SK-N-SH (cell line): ENCODE measurements around the gene MLC1. TPM values are rescaled to one million over a fixed set of nuclear protein-coding genes. Genes with fewer than 3 reads are reported as not detected.

Experiments used
- CTCF ChIA-PET: fragments of 300-600, 350-600 bp; formaldehyde crosslinking; extraction: SDS; loops from one replicate; lab custom pipeline; 2021; lab: Yijun Ruan, JAX
- POLR2A ChIA-PET: fragments of 350-600 bp; sonication (Branson Sonifier 250); formaldehyde crosslinking; extraction: SDS; loops from one replicate; lab custom pipeline; 2020; ENCODE audit warnings: antibody characterized with exemption, inconsistent platforms; lab: Yijun Ruan, JAX
- DNase-seq: peaks from one replicate; pipeline ENCODE4 v3.0.0; 2012
- H2AFZ ChIP-seq: fragments of 200-600 bp; sonication (generic); 2 replicates; pipeline ENCODE4 v1.8.1; 2016; ENCODE audit warnings: antibody characterized with exemption, mild to moderate bottlenecking, low read depth
- H3F3A ChIP-seq: fragments of 200-600 bp; sonication (generic); replicated peaks from 2 replicates; pipeline ENCODE3; 2016; ENCODE audit warnings: antibody characterized with exemption, mild to moderate bottlenecking; ENCODE audit not compliant: insufficient read depth
- H3K27ac ChIP-seq, 2 experiments: fragments of 200-500 bp in 1 of 2; fragments of 200-600 bp in 1 of 2; sonication (Bioruptor generic) in 1 of 2; sonication (generic), shearing (Covaris generic) in 1 of 2; 2 replicates each; pipeline versions ENCODE4 v1.5.1 to v1.6.1; 2014 to 2016; ENCODE audit warnings: low read depth in 2 of 2, inconsistent platforms in 1 of 2, low read length in 1 of 2, mild to moderate bottlenecking in 1 of 2, mixed read lengths in 1 of 2
- H3K27me3 ChIP-seq: fragments of 200-600 bp; sonication (generic), shearing (Covaris generic); 2 replicates; pipeline ENCODE4 v1.6.1; 2016; ENCODE audit warnings: mixed run types; ENCODE audit not compliant: insufficient read depth
- H3K36me3 ChIP-seq, 2 experiments: fragments of 200-500 bp in 1 of 2; fragments of 200-600 bp in 1 of 2; sonication (Bioruptor generic) in 1 of 2; sonication (generic) in 1 of 2; replicated peaks in 1 of 2; 2 replicates each; pipeline versions ENCODE3 to v1.5.1; 2014 to 2016; ENCODE audit warnings: low read length in 1 of 2, mild to moderate bottlenecking in 1 of 2; ENCODE audit not compliant: insufficient read depth in 2 of 2, control insufficient read depth in 1 of 2
- H3K4me1 ChIP-seq, 2 experiments: fragments of 200-500 bp in 1 of 2; fragments of 200-600 bp in 1 of 2; sonication (Bioruptor generic) in 1 of 2; sonication (generic), shearing (Covaris generic) in 1 of 2; 2 replicates each; pipeline versions ENCODE4 v1.5.1 to v1.6.1; 2014 to 2016; ENCODE audit warnings: low read depth in 1 of 2, low read length in 1 of 2, mixed run types in 1 of 2; ENCODE audit not compliant: insufficient read depth in 2 of 2, control insufficient read depth in 1 of 2
- H3K4me2 ChIP-seq: fragments of 200-600 bp; sonication (generic), shearing (Covaris generic); 2 replicates; pipeline ENCODE4 v1.6.1; 2017; ENCODE audit warnings: mixed run types
- H3K4me3 ChIP-seq, 2 experiments: fragments of 200-500 bp in 1 of 2; fragments of 200-600 bp in 1 of 2; sonication (Bioruptor generic) in 1 of 2; sonication (generic), shearing (Covaris generic) in 1 of 2; 2 replicates each; pipeline versions ENCODE4 v1.5.1 to v1.8.1; 2014 to 2016; ENCODE audit warnings: low read depth in 2 of 2, inconsistent platforms in 1 of 2, low read length in 1 of 2, mild to moderate bottlenecking in 1 of 2, mixed read lengths in 1 of 2, moderate library complexity in 1 of 2
- H3K79me2 ChIP-seq: fragments of 200-600 bp; sonication (generic); 2 replicates; pipeline ENCODE4 v1.8.1; 2017; ENCODE audit warnings: mild to moderate bottlenecking; ENCODE audit not compliant: insufficient read depth
- H3K9ac ChIP-seq: fragments of 200-600 bp; sonication (generic); 2 replicates; pipeline ENCODE4 v1.6.1; 2017; ENCODE audit warnings: mixed run types
- H3K9me2 ChIP-seq: fragments of 200-600 bp; sonication (generic); 2 replicates; pipeline ENCODE4 v1.6.1; 2017; ENCODE audit warnings: mixed run types
- H3K9me3 ChIP-seq: fragments of 200-600 bp; sonication (generic); 2 replicates; pipeline ENCODE4 v1.6.1; 2017; ENCODE audit warnings: mixed run types, mild to moderate bottlenecking, moderate library complexity
- H4K20me1 ChIP-seq: fragments of 200-600 bp; sonication (generic); 2 replicates; pipeline ENCODE4 v1.6.1; 2017; ENCODE audit warnings: mild to moderate bottlenecking, mixed run types; ENCODE audit not compliant: insufficient read depth
- CHD2 ChIP-seq: fragments of 150-350 bp; IDR thresholded peaks from 2 replicates; pipeline ENCODE4 v1.6.1; 2018; ENCODE audit warnings: low read length; ENCODE audit not compliant: partially characterized antibody
- ELF1 ChIP-seq: IDR thresholded peaks from 2 replicates; pipeline ENCODE4 v1.4.0; 2012
- FOXJ3 ChIP-seq: sonication (generic); formaldehyde crosslinking; IDR thresholded peaks from 2 replicates; pipeline ENCODE4 v1.5.1; 2020; ENCODE audit warnings: mild to moderate bottlenecking, missing genetic modification reagents
- MXI1 ChIP-seq: IDR thresholded peaks from 2 replicates; pipeline ENCODE4 v1.6.1; 2012; ENCODE audit warnings: mild to moderate bottlenecking, low read depth, low read length, improper control_type of control experiment
- RCOR1 ChIP-seq: fragments of 150-350 bp; IDR thresholded peaks from 2 replicates; pipeline ENCODE4 v1.6.1; 2017; ENCODE audit warnings: antibody characterized with exemption, low read length
- RFX5 ChIP-seq: IDR thresholded peaks from 2 replicates; pipeline ENCODE4 v1.6.1; 2012; ENCODE audit warnings: mild to moderate bottlenecking, improper control_type of control experiment, low read length
- SMC3 ChIP-seq: IDR thresholded peaks from 2 replicates; pipeline ENCODE4 v1.6.1; 2012; ENCODE audit warnings: low read depth, low read length, improper control_type of control experiment
- TCF12 ChIP-seq: IDR thresholded peaks from 2 replicates; pipeline ENCODE4 v1.4.0; 2012
- YY1 ChIP-seq: IDR thresholded peaks from 2 replicates; pipeline ENCODE4 v1.4.0; 2012; ENCODE audit warnings: low read depth, mild to moderate bottlenecking
- WGBS: methylation state at CpG from one replicate; pipeline ENCODE4 v1.1.6; 2017; ENCODE audit warnings: low lambda C conversion rate; 5-methylcytosine and 5-hydroxymethylcytosine counted together
- polyA plus RNA-seq, 3 experiments: library from polyadenylated mRNA; depleted of rRNA; stranded (reverse); fragments of >200 nt; gene quantifications; 2 replicates each; pipeline ENCODE4 v1.2.3, GENCODE V29; 2012
- TF ChIP-seq, protein P1 (sequence below): IDR thresholded peaks from 2 replicates; pipeline ENCODE4 v1.6.1; 2012; ENCODE audit warnings: mild to moderate bottlenecking, low read depth, low read length, moderate library complexity
- TF ChIP-seq, protein P2 (sequence below): fragments of 150-350 bp; IDR thresholded peaks from 2 replicates; pipeline ENCODE4 v1.6.1; 2016; ENCODE audit warnings: mild to moderate bottlenecking, low read depth, low read length
- TF ChIP-seq, protein P3 (sequence below): IDR thresholded peaks from 2 replicates; pipeline ENCODE4 v1.4.0; 2012; ENCODE audit warnings: low read depth, borderline replicate concordance
- TF ChIP-seq, protein P4 (sequence below): IDR thresholded peaks from 2 replicates; pipeline ENCODE4 v1.4.0; 2012; ENCODE audit warnings: low read depth

MLC1 gene
- polyA plus RNA-seq, 1 of the 3 experiments (the other 2 are of a cell fraction): not detected

DNA sequence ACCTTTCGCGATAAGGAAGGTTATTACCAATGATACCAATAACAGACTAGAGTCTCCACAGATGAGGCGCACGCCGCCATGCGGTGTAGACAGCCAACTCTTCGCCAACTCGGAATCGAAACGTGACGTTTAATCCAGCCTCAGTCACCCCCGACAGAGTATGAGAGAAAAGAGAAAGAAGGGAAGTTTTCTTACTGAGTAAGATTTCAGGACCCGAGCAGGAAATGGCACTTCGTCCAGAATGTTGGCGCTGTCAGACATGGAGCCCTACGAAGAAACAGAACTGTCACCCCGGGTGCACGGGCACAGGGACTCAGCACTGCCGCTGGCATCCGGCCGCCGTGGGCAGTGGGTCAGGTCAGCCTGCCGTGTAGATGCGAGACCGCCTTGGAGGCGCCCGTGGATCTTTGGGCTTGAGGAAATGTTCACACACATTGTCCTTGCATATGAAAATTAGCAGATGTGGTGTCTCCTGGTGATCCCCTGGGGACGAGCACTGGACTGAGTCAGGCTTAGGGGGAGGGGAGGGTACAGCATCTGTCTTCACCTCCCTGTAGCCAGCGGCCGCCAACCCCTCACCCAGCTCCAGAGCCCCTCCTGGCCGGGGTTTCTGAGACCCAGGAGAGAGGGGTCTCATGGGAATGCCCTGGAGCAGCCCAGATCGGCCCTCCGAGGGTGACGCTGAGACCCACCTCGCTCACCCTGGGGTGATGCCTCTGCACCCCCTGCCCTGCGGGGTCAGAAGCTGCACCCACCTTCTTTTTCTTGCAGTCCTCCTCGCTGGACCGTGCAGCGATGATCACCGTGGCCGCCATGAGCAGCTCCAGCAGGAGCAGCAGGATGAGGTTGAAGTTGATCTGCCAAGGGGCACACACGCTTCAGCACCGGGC, 8.3 kb downstream of the MLC1 start:
- 91% methylated on average over 19 of the region's 43 CpGs for WGBS
- Histone ChIP-seq H3K9ac (no peak overlapping the region), H3K27me3 (no peaks in the 10 kb centered on the region; the same call in 1 of the 2 replicates), H3K4me1 (no peaks in the 10 kb centered on the region; a peak in 1 of 4 replicates), H4K20me1 (no peaks in the 10 kb centered on the region), H2AFZ (no peak overlapping the region), H3K79me2 (no peaks in the 10 kb centered on the region), H3K9me3 (no peaks in the 10 kb centered on the region), H3F3A (no peaks in the 10 kb centered on the region), H3K4me3 (no peak overlapping the region), H3K27ac (no peak overlapping the region), H3K9me2 (no peaks in the 10 kb centered on the region), H3K36me3 (no peaks in the 10 kb centered on the region), H3K4me2 (no peak overlapping the region)
- ChIA-PET POLR2A (no interaction called here), CTCF (no interaction called here)
- TF ChIP-seq, protein P1, sequence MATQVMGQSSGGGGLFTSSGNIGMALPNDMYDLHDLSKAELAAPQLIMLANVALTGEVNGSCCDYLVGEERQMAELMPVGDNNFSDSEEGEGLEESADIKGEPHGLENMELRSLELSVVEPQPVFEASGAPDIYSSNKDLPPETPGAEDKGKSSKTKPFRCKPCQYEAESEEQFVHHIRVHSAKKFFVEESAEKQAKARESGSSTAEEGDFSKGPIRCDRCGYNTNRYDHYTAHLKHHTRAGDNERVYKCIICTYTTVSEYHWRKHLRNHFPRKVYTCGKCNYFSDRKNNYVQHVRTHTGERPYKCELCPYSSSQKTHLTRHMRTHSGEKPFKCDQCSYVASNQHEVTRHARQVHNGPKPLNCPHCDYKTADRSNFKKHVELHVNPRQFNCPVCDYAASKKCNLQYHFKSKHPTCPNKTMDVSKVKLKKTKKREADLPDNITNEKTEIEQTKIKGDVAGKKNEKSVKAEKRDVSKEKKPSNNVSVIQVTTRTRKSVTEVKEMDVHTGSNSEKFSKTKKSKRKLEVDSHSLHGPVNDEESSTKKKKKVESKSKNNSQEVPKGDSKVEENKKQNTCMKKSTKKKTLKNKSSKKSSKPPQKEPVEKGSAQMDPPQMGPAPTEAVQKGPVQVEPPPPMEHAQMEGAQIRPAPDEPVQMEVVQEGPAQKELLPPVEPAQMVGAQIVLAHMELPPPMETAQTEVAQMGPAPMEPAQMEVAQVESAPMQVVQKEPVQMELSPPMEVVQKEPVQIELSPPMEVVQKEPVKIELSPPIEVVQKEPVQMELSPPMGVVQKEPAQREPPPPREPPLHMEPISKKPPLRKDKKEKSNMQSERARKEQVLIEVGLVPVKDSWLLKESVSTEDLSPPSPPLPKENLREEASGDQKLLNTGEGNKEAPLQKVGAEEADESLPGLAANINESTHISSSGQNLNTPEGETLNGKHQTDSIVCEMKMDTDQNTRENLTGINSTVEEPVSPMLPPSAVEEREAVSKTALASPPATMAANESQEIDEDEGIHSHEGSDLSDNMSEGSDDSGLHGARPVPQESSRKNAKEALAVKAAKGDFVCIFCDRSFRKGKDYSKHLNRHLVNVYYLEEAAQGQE: no peak
- no peak for TF ChIP-seq FOXJ3
- TF ChIP-seq TCF12: no peak
- TF ChIP-seq RCOR1: no peak
- TF ChIP-seq, protein P2, sequence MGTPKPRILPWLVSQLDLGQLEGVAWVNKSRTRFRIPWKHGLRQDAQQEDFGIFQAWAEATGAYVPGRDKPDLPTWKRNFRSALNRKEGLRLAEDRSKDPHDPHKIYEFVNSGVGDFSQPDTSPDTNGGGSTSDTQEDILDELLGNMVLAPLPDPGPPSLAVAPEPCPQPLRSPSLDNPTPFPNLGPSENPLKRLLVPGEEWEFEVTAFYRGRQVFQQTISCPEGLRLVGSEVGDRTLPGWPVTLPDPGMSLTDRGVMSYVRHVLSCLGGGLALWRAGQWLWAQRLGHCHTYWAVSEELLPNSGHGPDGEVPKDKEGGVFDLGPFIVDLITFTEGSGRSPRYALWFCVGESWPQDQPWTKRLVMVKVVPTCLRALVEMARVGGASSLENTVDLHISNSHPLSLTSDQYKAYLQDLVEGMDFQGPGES: no peak
- no peak for TF ChIP-seq ELF1
- no peak for TF ChIP-seq RFX5
- TF ChIP-seq MXI1: no peak
- no peak for TF ChIP-seq SMC3
- no peak for TF ChIP-seq CHD2
- TF ChIP-seq, protein P3, sequence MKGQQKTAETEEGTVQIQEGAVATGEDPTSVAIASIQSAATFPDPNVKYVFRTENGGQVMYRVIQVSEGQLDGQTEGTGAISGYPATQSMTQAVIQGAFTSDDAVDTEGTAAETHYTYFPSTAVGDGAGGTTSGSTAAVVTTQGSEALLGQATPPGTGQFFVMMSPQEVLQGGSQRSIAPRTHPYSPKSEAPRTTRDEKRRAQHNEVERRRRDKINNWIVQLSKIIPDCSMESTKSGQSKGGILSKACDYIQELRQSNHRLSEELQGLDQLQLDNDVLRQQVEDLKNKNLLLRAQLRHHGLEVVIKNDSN: no peak
- TF ChIP-seq, protein P4, sequence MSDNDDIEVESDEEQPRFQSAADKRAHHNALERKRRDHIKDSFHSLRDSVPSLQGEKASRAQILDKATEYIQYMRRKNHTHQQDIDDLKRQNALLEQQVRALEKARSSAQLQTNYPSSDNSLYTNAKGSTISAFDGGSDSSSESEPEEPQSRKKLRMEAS: no peak
- TF ChIP-seq YY1: no peak
- DNase-seq: peak; percentile 38
